Inflammatory macrophage (primary cell): Measurements from ENCODE around the gene ZNF787.
"Not testable (repeated sequence)": the region's sequence is repeated elsewhere in the genome, so short reads cannot be mapped to it uniquely, and the experiment has no call there.

Experiments used
- DNase-seq, 2 donors: peaks; one replicate each; pipeline ENCODE4 v3.0.0-alpha.2; 2020 to 2022

Gene ZNF787

DNA sequence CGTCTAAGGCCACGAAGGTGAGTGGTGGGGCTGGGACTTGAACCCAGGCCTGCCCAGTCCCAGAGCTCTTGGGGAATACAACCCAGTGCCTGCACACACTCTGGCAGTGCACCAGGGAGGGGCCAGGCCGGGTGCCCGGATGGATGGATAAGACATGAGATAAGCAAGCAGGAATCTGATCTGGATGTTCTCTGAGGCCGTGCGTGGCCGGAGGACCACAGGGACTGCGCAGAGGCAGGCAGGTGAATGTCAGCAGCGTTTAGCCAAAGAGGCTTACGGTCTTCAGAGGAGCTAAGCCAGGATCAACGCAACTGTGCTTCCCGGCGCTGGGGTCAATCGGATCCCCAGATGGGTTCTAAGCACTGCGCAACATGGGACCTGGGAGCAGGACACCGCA is 1.5 kb downstream of the ZNF787 start:
- no peak for DNase-seq

DNA sequence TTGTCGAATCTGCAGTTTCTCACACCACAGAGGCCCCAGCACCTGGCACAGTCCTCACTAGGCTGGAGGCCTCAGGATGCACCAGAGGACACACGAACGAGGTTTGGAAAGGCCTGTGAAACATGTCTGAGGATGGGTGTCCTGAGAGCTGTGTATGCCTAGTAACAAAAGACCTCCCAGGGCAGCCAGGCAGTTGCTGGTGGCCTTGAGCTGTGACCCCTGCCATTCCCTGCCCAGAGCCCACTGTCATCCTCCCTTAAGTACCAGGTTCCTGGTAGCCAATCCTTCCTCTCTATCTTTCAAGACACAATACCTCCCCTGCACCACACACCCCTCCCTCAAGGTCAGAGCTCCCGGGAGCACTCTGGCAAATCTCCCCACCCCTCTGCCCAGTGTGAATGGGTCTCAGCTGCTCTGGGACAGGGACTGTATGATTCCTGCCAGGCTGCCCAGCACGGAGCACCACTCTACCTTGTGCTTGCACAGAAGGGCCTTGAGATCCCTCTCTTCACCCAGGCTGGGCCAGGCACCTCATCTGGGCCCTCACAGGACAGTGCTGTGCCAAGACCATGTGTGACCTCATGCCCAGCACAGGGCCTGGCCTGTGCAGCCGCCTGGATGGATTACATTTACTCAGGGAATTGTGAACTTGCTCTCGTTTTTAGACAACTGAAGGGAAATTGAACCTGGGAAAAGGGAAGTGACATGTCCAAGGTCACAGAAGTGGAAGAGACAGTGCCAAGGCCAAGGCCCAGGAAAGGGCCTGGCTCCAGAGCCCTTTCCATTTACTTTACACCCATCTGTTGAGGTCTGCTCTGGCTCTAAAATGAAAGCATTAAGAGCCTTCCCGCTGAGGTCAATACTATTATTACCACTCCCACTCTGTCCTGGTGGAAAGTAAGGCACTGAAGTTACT is 2.2 kb downstream of the ZNF787 start:
- DNase-seq = peak; percentile 37 to 61

DNA sequence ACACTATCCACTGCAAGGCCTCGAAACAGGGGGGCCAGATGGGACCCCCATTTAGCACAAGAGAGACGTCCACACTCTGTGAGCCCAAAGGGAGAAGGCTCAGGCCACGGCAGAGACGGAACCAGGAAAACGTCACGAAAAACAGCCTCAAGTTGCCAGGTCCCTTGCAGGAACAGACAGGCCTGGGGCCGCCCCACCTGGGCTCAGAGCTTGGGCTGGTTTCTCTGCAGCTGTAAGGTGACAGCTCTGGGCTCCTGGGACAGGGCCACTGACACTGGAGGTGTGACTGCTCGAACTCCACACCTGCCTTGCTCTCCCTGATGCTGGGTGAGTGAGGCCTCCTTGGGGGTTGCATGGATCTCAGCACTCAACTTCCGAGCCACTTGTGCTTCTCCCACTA is 3.2 kb downstream of the ZNF787 start:
- DNase-seq = no peak

DNA sequence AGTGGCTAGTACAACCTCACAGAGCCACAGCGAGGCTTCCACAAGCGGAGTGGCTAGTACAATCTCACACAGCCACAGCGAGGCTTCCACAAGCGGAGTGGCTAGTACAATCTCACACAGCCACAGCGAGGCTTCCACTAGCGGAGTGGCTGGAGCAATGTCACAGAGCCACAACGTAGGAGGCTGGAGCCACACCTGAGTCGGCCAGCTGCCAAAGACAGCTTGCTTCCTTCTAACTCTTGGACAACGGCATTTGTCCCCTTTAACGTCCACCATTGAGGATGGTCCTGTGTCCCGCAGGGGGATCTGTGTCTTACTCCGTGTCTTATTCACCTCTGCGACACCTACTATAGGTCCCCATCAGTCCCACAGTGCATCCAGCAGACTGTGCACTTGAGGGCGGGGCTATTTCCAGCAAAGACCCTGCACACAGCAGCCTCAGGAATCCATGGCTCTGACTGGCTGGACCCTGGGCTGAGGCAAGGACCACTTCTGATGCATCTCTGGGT is 3.7 kb downstream of the ZNF787 start:
- no peak for DNase-seq

DNA sequence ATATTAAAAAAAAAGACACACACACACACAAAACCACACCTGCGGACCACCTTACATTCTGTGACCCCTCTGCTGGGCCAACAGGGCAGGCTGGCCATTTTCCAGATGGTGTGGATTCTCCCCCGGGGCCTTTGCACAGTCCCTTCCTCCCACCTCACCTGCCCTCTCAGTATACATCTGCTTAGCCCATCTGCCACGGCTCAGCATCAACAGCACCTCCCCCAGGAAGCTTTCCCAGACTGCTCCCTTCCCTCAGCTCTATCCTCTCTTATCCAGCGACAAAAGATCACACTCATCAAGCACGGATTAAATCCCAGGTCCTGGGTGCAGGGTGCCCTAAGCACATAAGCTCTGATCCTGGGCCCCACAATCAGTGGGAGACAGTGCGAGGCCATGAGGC is 4.5 kb downstream of the ZNF787 start:
- no peak for DNase-seq

DNA sequence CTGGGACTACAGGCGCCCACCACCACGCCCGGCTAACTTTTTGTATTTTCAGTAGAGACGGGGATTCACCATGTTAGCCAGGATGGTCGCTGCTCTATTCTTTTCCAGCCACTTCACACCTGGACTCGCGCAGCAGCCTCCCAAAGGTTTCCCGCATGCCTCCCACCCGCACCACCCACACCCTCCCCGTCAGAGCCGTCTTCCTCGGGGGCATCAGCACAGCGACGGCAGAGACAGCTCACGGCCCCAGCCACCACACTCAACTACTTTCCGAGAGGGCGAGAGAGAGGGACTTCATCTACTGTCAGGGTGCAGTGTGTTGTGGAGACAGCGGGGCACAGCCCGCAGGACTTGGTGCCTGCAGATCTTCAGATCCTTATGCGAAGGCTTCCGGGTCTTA is 5.6 kb downstream of the ZNF787 start:
- no peak for DNase-seq

DNA sequence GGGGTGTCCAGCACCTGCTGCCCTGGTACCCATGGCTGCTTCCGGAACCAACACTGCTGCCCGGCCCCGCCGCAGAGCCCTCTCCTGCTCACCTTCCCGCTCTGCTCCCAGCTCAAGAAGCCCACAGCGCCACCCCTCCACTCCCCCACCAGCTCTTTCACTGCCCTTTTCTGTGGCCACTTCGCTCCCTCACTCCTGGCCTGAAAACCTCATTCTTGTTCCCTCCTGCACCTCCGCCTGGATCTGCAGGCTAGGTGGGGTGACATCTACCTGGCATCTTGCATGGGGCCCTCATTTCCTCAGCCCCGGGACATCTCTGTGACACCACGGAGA is 6.4 kb downstream of the ZNF787 start:
- DNase-seq = no peak

DNA sequence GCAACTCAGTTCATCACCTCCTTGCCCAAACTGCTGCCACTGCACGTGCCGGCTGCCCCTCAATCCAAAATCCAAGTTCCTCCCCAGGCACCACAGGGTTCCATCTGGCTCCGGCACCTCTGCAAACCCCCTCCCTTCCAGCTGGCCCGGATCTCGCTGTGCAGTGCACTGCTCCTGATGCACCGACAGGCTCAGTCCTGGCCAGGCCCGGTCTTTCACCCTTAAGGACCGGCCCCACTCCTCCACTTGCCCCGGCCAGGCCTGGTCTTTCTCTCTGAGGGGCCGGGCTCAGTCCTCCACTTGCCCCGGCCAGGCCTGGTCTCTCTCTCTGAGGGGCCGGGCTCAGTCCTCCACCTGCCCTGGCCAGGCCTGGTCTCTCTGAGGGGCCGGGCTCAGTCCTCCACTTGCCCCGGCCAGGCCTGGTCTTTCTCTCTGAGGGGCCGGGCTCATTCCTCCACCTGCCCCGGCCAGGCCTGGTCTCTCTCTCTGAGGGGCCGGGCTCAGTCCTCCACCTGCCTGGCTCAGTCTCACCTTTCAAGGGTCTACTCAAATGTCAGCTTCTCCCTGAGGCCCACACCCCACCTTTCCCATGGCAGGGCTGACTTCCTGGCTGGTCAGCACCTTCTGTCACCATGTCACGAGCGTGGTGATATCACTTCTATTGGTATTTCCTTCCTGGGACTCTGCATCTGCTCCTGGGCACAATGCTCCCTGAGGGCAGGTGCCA is 6.9 kb downstream of the ZNF787 start:
- no peak for DNase-seq

DNA sequence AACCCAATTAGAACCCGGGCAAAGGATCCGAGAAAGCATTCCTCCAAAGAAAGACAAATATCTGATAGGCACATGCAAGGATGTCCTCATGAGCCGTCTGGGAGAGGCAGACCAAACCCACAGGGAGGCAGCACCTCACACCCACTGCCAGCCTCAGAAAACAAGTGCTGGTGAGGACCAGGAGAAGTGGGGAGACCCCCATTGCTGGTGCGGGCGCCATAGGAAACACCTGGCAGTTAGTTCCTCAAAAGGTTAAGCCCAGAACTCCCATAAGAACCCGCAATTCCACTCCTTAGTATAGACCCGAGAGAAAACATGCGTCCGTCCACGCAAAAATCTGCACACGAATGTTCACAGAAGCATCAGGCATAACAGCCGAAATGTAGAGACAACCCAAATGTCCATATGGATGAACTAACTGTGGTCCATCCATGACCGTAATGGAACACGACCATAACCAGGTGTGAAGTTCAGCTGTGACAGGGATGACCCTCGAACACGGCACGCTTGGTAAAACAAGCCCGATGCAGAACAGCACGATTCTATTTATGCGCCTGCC is 7.9 kb downstream of the ZNF787 start:
- DNase-seq = no peak

DNA sequence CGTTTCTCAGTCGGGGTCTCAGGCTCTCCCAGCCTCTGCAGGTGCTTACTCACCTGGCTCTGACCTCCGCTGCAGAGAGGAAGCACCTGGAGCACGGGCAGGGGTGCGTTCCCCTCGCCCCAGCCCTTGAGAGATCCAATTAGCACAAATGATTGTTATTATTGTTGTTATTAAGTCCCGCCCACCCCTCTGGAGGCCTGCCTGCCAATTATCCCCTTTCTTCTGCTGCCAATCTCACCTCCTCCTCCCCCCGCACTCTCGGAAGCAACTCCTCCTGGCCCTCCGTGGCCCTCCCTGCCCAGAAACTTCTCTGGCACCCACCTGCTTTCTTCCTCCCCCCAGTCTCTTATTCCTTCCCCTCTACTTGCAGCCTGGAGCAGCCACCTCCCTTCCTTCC is 8.8 kb downstream of the ZNF787 start:
- no peak for DNase-seq

DNA sequence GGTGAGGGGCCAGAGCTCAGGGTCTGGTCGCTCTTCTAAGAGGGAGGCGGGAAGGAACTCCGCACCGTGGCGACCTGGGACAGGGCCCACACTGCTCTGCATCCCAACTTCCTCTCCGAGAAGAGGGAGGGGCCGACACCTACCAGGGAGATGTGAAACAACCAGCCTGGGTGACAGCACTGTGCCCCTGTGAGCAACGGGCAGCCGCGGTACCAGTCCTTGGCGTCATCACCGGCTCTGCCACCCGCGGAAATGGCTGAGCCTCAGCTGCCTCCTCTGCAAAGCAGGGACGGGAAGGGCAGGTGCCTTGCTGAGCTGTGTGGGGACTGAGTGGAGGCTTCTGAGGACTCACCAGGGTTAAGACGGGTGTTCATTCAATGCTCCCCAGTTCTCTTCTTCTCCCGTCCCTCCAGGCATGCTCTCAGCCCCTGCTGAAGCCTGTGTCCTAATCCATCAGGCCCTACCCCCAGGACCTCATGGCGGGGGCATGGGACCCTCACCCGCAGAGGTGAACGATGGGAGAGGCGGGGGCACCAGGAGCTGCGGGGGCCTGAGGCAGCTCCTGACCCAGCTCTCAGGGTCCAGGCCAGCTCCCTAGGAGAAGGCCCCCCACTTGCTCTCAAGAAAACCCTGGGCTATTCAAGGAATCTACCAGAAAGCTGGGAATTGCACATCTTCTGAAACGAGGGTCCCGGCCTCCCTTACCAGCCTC is 9.3 kb downstream of the ZNF787 start:
- peak; percentile 80 to 90 for DNase-seq

DNA sequence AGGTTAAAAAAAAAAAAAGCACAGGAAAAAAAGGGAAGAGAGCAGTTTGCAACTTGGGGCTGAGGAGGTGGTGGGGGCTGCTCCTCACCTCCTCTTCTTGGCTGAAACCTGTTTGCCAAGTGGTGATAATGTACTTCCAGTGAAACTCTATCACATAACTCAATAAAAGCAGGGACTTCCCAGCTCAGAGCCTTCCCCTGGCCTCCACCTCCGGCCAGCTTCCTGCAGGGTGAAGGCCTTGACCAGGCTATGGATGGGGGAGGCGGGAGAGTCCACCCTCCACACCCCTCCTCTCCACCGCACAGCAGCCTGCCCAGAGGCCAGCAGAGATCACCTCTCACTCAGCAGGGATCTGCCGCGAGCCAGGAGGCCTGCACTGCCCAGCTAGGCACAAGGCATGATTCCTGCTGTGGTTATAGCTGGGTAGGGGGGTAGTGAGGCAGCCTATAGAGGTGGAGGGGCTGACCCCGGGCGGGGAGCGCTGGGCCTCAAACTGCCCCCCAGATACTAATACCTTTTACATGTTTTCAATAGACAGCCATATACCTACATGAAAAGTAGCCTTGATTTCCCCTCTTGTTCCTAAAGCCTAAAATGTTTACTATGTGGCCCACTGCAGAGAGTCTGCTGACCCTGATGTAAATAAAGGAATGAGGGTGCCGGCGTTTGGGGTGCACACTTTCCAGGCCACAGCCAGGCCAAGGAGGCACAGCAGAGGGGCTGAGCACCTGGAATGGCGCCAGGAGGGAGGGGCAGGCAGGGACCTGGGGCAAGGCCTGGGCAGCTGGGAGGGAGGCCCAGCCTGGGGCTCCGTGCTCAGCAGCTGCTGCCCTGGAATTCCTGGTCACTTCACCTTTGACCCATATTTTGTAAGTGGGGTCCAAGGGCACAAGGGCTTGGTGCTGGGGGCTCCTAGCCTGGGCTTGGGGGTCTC is 10.3 kb downstream of the ZNF787 start:
- DNase-seq = peak; percentile 26 to 42

DNA sequence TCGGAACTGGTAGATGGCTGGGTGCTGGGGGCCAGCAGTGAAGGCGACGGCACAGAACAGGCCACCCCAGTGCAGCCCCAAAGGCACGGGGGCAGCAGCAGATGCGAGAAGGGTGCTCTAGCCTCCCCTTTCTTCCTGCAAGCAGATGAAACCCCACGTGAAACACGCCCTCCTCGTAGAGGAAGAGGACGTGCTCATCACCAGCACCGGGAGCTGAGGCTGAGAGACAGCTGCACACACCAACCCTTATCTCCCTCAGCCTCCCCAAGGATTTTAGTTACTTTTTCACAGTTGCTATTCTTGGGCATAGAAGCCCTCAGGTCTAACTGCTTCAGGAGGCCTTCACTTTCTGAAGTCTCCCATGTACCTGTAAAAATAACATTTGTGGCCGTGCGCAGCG is 11.9 kb downstream of the ZNF787 start:
- DNase-seq = peak; percentile 21 to 46

DNA sequence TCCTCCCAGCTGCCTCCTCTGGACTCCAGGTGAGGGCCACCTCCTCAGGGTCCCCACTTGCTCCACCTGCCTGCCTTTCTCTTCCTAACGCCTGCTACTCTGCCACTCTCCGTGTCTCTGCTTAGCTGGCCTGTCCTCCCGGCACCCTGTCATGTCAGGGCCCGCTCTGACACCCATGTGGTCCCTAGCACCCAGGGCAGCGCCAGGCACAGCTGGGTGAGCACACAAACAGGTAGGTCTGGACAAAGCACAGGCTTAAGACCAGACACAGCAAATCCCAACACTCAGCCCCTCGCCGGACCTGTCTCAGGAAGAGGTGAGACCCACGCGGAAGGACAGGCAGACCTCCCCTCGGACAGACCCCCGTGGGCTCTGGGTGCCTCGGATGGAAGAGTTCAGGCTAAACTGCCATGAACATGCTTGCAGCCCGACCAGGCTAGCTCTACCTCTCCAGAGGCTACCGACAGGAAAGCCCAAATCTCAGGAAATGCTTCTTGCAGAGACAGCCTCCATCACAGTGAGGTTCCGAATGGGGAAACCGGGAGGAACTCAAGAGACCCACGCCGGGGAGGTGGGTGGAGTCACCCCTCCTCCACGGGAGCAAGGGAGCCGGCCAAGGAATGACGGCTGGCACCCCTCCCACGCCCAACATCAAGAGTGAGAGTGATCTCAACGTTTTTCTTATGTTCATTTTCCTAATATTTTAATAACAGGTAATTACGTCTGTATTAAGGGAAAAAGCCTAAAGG is 12.5 kb downstream of the ZNF787 start:
- peak; percentile 23 to 65 for DNase-seq

DNA sequence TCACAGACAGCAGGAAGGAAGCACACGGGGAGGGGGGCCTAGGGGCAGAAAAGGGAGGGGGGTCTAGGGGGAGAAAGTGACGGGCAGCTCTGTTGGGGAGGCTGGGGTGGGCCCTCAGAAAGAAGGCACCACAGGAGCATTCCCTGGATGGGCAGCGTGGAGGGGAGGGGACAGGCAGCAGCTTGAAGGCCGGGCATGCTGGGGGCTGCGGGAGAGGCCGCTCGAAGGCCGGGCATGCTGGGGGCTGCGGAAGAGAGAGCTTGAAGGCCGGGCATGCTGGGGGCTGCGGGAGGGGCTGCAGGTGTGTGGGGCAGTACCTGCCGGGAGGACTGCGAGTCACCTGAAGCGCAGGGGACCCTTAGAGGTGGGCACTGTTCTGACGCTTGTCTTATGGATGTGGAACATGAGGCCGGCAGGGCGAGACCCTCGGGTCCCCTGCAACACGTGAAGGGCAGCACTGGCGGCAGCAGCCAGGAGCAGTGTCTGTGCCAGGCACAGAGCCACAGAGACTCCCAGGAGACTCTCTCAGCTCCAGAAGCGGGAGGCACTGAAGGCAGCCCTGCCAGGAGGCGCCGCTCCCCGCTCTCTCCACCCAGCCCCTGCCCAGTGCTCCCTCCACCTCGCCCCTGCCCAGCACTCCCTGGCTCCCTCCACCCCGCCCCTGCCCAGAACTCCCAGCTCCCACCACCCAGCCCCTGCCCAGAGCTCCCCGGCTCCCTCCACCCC is 13.3 kb downstream of the ZNF787 start:
- no peak for DNase-seq

DNA sequence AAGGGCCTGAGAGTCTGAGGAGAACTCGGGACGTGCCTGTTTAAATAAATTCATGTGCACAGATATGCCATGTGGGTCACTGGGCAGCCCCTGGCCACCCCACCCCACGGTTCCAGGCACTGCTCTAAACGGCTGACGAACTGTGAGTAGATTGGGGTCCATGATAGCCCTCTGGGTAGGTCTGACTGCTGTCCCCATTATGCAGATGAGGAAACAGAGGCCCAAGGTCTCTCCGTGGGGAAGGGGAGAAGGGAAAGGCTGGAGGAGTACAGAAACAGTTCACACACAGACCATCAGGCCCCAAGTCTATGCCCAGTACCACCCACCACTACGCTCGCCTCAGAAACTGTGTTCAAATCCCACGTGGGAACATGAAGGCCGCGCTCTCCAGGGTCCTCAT is 14.1 kb downstream of the ZNF787 start:
- DNase-seq = no peak

DNA sequence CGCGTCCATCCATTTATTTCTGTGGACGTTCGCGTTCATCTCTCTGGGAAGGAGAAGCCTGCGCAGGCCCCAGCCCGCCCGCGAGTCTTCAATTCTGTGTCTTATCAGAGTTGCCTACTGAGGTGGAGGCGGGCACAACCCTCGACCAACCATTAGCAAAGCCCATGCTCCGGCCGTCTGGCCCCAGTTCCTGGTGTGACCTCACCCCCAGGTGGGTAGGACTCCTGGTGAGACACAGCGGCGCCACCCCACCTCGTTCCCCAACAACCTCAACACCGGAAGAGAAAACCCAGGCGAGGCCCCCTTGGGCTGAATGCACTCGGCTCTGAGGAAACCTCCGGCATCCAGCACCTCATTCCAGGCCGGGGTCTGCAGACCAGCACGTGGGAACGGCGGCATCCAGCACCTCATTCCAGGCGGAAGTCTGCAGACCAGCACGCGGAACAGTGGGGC is 14.7 kb downstream of the ZNF787 start:
- no peak for DNase-seq

DNA sequence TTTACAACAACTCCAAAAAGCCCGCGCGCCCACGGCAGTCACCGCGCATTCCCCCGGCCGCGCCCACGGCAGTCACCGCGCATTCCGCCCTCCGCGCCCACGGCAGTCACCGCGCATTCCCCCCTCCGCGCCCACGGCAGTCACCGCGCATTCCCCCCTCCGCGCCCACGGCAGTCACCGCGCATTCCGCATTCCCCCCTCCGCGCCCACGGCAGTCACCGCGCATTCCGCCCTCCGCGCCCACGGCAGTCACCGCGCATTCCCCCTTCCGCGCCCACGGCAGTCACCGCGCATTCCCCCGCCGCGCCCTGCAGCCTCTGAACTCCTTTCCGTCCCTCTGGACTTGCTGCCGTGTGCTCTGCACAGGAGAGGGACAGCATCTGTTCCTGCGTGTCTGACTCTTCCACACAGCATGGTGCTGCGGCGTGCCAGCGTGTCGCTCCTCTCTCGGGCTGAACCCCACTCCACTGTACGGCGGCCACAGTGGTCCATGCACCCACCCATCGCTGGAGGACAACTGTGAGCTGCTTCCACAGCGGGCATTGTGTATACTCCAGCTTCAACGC is 15.2 kb downstream of the ZNF787 start:
- DNase-seq = not testable (repeated sequence)

DNA sequence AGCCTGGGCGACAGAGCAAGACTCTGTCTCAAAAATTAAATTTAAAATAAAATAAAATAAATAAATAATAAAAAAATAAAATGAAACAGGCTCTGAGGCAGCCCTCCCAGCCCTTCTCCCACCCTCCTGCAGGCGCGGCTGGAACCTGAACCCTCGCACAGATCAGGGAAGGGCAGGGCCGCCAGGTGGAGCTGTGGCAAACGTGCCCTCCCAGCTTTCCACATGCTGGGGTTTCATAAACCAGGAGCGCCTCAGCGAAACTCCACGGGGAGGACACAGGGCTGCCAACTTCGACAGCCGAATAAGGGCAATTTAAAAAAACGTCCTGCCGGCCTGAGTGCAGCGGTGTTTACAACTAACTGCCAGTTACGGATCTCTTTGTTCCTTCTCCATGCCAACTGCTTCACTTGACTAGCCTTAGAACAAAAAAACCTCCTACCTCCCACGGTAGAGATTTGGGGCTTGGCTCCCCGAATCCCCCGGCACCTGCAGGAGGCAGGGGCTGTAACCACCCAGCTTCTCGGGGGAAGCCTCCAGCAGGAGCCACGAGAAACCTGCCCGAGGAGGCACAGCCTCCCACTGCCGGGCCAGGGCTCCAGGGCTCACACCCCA is 15.9 kb downstream of the ZNF787 start:
- peak; percentile 63 to 75 for DNase-seq
